Activated CD4-positive, alpha-beta T cell treated with anti-CD3 and anti-CD28 coated beads, Interleukin-2, amount 50 U/mL, for 4 hours (primary cell): Measurements from ENCODE around the gene ANKRD28.
A peak's percentile ranks its signal among the peaks of the same experiment; 100 is the strongest.
"Not testable (repeated sequence)": the region's sequence is repeated elsewhere in the genome, so short reads cannot be mapped to it uniquely, and the experiment has no call there.

Source experiments
- DNase-seq, 2 experiments: peaks; one replicate each; pipeline ENCODE4 v3.0.0-alpha.2; 2020

ANKRD28 gene

DNA sequence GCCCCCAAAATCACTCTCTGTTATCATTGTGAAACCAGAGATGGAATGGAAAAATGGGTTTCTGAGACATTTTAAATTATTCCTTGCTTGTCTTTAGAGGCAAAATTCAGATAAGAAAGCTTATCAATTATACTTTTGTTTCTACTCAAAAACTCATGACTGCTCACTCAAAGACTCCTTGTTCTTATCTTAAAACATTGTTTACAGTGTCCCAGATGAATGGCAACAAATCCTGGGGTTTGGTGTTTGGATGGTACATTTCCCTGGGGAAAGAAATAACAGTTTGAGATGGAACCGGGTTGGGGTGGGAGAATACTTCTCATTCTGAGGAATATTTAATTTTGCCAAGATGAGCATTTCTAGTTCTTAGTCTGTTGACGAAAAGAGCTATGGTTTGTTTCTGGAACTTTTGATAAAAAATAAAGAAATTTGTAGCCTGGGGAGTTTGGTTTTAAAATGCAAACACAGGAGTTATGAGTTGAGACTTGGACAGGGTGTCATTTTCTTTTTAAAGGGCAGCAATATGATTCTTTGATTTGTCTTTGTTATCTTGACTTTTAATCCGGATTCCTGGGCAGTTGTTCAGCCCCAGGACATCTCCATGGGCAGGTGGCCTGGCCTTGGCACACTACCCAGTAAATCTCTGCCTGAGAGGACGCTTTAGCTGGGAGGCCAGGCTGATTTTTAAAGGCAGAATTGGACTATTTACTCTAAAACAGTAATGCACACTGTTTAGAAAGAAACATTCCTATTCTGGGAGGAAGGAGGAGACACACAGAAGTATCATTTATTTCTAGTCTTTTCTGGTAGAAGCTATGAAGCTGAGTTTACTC is 163.8 kb downstream of the ANKRD28 start:
- no peak for DNase-seq

DNA sequence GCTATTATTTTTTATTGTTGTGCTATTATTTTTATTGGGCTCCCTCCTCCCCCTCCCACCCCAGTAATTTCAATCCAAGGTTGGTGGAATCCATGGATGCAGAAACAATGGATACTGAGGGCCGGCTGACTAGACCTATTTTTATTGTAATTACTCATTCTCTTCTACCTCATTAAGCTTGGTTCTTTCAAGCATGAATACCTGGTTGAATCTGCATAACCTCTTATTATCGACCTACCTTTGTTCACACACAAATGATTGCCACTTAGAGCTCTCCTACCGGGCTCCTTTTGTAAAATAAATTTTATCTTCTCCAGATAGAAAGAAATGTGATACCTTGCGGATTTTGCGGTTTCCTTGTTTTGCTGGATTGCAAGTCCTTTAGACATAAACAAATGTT is 164.6 kb downstream of the ANKRD28 start:
- no peak for DNase-seq

DNA sequence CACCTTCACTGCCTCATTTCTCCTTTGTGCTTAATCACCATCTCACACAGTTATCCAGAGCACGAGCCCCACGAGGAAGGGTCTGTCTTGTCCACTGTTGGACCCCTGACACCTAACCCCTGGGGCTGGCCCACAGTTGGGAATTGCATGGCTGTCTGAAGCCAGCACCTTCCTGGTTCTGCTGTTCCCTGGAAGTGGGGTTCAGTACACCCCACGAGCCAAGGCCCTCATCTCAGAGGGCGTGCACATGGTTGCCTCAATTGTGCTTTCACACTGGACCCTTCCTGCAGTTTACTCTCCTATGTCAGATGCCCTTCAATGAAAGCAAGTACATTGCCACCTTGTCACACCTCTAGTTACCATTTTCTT is 165.6 kb downstream of the ANKRD28 start:
- no peak for DNase-seq

DNA sequence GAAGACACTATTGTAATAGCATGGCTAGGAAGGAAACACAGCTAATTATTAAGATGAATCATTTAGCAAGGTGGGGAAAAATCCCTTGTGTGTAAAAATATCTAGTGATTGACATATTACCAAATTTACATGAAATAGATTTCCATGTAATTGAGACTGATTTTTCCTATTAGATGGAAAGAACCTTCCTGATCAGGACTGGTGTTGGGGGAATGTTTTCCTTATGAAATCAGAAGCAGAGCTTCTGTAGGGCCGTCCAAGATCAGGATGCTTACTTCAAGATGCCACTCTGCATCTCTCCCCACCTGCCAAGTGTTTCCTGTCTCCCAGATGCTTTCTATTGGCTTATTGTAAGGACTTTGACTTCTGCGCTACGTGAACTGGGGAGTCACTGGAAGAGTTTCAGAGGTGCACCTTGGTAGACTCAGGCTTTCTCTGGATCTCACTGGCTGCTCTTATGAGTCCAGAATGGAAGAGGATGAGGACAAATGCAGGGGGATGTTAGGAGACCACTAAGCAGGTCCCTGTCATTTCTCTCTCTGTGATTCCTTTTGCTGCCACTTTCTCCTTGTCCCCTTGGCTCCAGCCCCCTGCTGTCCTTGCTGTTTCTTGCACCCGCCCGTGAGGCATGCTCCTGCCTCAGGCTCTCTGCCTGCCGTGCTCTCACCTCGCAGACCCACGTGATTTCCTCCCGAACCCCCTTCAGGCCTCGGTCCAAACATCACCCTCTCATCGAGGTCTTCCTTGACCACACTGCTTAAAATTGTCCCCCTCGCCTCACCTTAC is 166.2 kb downstream of the ANKRD28 start:
- DNase-seq: no peak

DNA sequence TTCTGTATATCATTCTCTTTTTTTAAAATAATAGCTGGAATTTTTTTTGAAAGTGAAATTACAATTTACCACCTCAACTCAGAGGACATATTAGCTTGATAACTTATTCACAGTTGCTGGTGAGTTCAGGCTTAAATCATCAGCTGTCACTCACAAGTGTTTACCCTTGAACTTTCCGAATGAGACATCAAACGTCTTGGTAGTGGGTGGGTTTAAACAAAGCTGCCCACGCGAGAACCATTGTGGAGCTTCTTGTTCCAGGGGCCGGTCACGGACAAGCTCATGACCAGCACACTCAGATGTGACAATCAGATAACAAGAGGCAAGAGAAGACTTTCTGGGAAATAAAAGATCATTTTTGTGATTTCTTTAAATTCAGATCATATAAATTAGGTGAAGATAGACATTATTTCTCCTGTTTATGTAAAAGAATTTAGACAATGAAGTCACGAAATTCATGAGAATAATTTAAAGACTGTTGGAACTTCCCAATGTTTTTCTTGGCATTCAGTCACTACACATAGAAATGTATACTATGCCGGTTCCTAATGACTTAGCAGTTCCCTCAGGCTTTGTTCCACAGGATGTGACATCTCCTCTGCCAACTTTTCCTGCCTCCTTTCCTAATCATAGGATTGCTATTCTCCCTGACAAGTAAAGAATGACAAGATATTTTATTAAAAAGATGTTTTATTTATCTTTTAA is 167.0 kb downstream of the ANKRD28 start:
- DNase-seq: no peak

DNA sequence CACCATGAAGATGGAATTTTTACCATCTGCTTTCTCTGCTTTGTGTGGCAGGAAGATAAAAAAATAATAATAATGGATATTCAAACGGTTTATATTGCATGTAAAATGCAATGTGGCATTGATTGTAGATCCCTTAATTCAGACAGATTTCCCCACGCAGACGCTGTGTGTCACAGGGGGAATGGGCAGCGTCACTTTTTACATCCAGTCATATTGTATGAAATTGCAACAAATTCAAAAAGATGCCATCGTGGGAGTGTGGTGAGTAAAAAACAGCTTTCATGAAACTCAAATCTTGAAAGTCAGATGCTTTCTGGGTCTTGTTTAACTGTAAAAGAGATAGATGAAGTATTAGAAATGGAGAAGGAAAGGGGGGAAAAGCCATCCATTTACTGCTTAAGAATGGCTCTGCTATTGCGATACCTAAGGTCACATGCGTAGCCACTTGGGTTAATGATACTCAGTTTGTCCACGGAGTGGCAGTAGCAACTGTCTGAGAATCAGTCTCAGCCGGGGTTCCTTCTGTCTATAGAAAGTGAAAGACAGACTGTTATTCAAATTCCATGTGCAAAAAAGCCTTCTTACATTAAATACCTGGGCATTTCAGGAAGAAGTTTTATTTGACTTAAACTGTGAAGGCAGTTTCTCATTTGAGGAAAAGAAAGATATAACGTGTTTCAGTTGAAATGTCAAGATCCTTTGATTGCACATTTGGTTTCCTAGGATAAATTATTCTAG is 167.8 kb downstream of the ANKRD28 start:
- peak; percentile 53 to 56 for DNase-seq

DNA sequence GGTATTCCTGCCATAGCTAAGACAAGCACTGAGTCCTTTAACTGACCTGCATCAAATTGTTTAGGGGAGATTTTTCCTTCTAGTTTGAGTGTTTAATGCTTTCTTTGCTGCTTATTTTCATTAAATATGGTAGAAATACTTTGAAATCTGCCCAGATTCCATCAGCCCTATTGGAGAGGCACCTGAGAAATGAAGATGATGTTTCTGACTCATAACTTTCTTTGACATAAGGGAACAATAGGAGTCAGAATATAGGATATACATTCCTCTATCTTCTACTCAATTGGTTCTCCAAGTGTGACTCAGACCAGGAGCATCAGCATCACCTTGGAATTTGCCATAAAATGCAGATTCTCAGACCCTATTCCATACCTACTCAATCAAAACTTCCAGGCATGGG is 168.8 kb downstream of the ANKRD28 start:
- no peak for DNase-seq

DNA sequence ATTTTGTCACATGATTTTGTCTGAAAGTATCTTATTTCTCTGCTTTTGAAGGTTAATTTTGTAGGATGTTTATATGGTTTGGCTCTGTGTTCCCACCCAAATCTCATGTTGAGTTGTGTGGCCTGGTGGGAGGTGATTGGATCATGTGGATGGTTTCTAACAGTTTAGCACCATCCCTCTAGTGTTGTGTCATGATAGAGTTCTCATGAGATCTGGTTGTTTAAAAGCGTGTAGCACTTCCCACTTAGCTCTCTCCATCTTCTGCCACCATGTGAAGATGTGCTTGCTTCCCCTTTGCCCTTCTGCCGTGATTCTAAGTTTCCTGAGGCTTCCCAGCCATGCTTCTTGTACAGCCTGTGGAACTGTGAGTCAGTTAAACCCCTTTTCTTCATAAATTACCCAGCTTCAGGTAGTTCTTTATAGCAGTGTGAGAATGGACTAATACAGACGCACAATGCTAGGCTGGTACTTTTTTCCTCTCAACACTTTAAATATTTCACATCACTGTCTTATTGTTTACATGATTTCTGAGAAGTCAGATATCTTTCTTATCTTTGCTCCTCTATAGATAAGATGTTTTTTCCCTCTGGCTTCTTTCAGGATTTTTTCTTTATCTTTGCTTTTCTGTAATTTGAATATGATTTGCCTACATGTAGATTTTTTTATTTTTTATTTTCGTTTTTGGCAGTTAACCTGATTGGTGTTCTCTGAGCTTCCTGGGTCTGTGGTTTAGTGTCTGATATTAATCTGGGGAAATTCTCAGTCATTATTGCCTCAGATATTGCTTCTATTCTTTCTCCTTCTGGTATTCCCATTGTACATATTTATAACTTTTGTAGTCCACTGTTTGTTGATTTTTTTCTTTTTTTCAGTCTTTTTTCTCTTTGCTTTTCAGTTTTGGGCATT is 174.0 kb downstream of the ANKRD28 start:
- DNase-seq: peak in 1 of 2 experiments; percentile 12

DNA sequence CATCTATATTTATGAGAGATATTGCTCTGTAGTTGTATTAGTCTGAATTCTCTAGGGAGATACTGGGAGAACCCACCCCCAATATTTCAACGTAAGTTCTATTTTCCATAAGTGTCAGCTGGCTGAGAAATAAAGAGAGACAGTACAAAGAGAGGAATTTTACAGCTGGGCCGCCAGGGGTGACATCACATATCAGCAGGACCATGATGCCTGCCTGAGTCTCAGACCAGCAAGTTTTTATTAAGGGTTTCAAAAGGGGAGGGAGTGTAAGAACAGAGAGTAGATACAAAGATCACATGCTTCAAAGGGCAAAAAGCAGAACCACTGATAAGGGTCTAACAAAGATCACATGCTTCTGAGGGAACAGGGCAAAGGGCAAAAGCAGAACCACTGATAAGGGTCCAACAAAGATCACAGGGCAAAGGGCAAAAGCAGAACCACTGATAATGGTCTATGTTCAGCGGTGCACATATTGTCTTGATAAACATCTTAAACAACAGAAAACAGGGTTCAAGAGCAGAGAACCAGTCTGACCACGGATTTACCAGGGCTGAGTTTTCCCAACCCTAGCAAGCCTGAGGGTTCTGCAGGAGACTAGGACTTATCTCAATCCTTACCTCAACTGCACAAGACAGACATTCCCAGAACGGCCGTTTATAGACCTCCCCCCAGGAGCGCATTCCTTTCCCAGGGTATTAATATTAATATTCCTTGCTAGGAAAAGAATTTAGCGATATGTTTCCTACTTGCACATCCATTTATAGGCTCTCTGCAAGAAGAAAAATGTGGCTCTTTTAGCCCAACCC is 177.9 kb downstream of the ANKRD28 start:
- DNase-seq: not testable (repeated sequence)
